GM20431 (cell line): ENCODE data around the gene PAF1.

Source experiments
- in situ Hi-C: fragments of 300-500 bp; cut with MseI, MboI; formaldehyde crosslinking; loops from one replicate; pipeline ENCODE4 v1.15.0; 2020; ENCODE audit warnings: low sequenced_read_pairs; ENCODE audit not compliant: unreplicated experiment

The PAF1 gene

DNA sequence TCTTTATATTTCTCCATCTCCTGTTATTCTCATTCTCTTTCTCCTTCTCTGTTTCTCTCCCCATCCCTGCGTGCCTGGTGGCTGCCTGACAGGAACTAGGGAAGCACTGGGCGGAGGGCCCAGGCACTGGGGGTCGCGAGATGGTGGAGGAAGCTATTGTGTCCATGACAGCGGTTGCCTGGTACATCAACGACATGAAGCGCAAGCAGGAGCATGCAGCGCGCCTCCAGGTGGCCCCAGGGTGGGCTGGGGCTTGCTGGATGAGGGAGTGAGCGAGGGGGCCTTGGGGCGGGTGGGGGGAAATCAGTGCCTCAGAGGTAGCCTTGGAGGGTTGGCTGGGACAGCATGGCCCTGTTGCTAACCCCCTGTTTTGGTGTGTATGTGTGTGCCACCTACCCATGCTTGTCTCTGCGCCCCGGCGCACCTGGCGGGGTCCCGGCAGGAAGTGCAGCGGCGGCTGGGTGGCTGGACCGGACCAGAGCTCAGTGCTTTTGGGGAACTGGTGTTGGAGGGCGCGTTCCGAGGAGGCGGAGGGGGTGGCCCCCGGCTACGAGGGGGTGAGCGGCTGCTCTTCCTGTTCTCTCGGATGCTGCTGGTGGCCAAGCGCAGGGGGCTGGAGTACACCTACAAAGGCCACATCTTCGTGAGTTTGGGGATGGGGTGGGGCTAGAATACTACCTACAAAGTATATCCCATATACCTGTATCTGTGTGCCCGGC, 26.7 kb upstream of the PAF1 start:
- in situ Hi-C loops: no loop called here

DNA sequence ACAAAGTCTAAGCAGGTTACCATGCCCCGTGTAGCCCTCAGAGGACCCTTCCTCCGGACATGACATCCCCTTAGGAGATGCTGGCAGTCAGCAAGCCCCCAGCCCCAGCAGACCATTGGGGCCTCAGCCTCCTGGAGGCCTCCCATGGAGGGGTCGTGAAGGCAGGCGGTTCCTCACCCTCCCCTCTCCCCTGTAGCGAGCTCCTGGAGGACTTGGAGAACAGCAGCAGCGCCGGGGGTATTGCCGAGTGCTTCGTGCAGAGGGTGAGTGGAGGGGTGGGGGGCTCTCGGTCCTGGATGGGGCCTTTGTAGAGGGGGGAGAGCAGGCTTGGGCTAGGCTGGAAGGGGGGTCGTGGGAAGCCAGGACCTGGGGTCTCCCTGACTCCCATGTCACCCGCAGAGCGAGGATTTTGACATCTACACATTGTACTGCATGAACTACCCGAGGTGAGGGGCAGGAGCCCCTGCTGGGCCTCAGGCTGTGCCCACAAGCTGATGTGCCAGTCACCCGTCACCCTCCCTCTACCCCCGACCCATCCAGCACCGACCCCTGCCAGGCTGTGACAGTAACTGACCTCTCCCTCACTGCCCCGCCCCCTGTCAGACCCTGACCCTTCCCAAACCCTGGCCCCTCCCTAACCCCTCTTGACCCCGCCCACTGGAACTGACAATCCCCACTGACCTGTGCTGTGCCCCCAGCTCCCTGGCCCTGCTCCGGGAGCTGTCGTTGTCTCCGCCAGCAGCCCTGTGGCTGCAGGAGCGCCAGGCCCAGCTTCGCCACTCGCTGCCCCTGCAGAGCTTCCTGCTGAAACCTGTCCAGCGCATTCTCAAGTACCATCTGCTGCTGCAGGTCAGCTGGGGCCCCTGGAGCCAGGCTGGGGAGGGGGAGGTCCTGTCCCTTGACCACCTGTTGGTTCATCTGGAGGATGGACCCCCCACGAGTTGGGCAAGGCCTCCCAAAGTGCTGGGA, 25.5 kb upstream of the PAF1 start:
- in situ Hi-C loops: no loop called here

GRCh38 chr19:39415111-39416046, 24.5 kb upstream of the PAF1 start:
- in situ Hi-C loops: no loop called here

DNA sequence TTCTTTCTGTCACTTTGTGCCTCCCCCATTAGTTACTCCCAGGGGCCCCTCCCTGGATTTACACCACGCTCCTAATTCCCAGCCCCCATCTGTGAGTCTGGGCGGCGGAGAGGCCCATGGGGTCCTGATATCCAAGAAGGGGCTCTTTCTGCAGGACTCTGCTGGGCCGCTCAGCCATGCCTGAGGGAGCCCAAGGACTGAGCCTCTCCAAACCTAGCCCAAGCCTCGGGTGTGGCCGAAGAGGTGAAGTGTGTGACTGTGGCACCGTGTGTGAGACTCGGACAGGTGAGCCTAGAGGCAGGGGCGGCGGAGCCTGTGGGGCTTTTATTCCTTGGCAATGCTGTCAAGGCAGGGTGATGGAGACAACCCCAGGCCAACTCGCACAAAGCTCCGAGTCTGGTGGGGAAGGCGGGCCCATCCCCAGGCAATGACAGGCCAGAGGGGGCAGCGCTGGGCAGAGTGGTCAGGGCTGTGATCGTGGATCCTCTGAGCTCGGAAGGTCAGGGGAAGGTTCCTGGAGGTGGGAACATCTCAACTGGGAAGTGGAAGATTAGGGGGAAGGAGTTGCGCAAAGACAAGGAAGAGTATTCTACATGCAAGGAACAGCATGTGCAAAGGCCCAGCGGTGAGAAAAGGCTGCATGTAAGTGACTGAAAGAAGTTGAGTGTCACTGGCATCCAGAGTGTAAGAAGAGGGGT, 23.2 kb upstream of the PAF1 start:
- in situ Hi-C loops: no loop called here

- in situ Hi-C loops: no loop called here
Observed at GRCh38 chr19:39413272-39413910, 22.5 kb upstream of the PAF1 start.

- in situ Hi-C loops: no loop called here
Observed at GRCh38 chr19:39412867-39413271, 22.0 kb upstream of the PAF1 start.

DNA sequence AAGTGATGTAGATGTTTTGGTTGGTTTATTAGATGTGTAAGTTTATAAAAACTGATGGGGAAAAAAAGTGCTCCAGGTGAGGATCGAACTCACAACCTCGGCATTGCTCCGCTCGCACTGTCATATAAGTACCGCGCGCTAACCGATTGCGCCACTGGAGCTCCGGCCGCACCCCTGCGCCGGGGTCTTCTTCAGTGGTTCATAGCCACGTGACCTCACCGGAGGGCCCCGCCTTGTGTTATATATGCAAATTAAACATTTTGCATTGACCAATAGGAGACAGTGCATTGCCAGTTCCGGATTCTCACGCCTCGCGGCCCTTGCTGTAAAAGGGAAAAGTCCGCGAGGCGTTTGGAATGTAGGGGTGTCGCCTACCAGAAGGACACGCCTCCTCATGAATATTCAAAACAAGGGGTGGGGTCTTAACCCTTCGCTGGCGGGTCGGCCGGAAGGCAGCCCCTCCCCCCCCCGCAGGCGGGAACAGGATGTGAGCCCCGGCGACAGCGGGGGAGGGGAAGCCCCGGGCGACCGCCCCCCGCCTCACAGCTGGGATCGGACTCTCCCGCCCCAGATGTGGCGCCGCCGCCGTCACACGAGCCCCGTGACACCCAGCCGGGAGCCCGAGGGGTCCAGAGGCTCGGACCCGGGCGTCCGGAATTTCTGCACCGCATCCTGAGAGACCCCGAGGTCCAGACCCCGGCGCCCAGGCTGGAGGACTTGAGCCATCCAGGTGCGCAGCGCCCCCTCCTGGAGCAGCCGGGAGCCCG, 21.4 kb upstream of the PAF1 start, which contains the start of gene PLEKHG2:
Gene PLEKHG2 (plus strand): TSS at position 570 of the 767 bp plus-strand sequence. CDS start 1,418 bp downstream, outside the sequence.
- in situ Hi-C loops: no loop called here

GRCh38 chr19:39411832-39412099, 20.9 kb upstream of the PAF1 start:
- in situ Hi-C loops: no loop called here

DNA sequence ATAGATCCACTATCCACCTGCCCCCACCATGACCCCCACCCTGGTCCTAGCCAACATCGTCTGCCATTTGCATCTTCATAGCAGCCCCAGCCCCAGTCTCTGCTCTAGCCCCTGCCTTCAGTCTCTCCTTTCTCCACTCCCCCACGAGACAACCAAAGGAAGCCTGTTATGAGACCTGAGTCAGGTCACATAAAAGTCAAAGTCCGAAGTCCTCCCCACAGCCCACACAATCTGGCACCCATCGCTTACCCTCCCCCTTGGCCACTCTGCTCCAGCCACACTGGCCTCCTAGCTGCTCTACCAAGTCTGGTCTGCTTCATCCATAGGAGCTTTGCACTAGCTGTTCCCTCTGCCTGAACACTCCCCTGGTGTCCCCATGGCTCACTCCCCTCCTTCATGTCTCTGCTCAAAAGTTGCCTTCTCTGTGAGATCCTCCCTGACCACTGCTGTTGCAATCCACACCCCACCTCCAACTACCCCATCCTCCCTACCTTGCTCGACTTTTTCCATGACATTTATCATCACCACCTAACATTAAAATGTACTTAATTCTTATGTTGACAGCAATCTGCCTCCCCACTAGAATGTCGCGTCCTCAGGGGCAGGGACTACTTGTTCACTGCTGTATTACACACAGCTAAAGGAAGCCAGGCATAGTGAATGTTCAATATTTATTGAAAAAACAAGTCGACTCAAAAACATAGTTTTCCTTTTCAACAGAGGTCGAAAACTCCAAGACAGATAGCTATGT, 20.4 kb upstream of the PAF1 start:
- in situ Hi-C loops: no loop called here

DNA sequence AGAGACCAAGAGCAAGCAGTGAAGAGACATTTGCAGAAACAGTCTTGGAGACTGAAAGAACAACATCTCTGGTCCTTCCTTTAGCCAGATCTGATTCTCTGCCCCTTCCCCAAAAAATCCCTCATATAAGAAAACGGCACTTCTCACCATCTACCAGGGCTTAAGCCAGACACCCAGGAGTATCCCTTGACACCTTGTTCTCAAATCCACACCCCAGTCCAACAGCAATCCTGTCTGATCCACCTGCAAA, 19.9 kb upstream of the PAF1 start:
- in situ Hi-C loops: no loop called here

DNA sequence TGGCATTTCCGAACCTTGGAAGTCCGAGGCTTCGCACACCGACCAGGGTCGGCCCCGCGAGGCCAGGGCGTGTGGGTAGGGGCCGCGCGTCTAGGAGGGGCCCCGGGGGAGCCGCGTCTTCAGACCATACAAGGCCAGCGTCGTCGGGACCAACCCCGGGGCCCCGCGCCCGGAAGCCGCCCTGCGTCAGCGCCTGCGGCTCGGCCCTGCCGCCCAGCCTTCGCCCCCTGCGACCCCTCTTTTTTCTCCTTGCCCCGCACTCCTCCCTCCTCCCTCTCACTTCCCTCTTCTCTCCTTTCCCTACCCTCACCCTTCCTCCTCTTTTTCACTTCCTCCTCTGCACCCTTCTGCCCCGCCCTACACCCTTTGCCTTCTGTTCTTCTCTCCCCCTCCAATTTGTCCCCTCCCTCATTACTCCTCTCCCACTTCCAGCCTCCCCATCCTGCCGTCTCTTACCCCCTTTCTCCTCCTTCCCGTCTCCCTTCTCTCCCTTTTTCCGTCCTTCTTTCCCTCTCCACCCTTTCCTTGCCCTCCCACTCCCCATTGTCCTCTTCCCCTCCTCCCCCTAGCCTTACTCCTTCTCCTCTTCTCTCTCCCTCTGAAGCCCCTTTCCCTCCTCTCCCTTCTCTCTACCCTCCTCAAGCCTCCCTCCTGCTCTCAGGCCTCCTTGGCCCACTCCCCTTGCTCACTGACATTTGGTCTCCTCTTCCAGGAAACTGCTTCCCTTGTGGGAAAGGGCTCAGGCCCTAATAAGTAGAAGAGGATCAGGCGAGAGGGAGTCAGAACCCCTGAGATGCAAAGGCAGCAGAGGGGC, 19.3 kb upstream of the PAF1 start:
- in situ Hi-C loops: no loop called here

DNA sequence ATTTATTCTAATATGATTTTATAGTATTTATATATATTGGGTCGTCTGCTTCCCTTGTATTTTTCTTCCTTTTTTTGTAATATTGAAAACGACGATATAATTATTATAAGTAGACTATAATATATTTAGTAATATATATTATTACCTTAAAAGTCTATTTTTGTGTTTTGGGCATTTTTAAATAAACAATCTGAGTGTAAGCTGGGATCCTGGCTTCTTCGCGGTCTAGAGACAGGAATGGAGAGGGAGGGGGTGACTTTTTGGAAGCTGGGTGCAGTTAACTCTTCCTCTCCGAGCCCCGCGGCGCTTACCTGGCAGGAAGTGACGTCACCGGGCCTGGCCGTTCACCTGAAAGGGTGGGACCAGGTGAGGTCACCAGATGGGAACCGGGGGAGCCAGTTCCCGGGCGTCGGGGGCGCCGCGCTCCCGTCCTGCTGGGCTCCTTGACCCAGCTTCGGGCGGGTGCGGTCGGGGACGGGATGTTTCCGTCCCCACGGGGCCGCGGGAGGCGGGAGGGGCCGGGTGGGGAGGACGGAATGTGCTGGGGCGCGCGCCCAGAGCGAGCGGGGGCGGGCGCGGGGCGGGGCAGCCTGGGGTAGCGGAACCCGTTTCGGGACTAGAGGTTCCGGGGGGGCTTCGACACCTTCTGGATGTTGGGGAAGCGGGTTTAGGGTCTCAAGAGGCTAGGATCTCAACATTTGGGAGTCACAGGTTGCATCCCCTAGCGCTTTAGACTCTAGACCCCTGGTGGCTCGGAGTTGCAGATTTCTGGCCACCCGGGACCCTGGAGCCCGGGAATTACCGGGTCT, 18.5 kb upstream of the PAF1 start:
- in situ Hi-C loops: no loop called here

- in situ Hi-C loops: no loop called here
Observed at GRCh38 chr19:39408392-39409207, 17.7 kb upstream of the PAF1 start.

DNA sequence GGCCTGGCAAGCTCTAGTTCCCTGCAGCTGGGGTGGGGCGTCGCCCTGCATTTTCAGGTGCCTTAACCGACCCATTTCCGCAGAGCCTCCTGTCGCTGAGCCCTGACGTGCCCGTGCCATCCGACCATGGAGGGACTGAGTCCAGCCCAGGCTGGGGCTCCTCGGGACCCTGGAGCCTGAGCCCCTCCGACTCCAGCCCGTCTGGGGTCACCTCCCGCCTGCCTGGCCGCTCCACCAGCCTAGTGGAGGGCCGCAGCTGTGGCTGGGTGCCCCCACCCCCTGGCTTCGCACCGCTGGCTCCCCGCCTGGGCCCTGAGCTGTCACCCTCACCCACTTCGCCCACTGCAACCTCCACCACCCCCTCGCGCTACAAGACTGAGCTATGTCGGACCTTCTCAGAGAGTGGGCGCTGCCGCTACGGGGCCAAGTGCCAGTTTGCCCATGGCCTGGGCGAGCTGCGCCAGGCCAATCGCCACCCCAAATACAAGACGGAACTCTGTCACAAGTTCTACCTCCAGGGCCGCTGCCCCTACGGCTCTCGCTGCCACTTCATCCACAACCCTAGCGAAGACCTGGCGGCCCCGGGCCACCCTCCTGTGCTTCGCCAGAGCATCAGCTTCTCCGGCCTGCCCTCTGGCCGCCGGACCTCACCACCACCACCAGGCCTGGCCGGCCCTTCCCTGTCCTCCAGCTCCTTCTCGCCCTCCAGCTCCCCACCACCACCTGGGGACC, 16.9 kb upstream of the PAF1 start:
- in situ Hi-C loops: no loop called here

DNA sequence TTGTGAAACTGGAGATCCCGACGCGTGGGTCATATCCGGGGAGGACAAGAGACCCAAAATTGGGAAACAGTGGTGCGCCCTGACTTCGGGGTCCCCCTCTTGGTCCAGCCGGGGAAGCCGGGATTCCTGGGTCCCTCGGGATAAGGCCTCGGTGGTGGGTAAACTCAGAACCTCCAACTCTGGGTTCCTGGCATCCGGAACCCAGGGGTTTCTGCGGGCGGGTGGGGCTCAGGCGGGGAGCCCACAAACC, 16.4 kb upstream of the PAF1 start:
- in situ Hi-C loops: no loop called here
